Measurements from ENCODE around the gene ZC3HAV1L.

DNA sequence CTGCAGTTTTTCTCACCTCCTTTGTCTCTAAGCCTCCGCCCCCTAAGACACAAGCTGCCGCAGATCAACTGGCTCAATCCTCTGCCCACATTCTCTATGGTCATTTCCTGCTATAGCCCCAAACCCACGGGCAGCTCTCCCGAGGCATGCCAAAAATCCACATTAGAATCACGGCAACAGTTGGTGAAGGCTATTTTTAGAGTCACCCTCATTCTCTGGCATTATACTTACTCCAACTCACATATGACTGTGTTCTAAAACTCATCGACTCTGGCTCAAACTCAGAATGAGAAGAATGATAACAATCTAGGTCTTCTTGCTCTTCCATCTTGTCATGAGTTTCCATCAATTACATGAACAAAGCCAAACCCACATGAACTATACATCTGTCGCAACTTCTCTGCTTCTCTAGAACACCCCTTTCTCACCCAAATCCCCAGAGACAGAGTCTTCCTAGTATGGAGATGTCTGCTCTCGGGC, 43.8 kb downstream of the ZC3HAV1L start:
- TF ChIP-seq, protein P1, sequence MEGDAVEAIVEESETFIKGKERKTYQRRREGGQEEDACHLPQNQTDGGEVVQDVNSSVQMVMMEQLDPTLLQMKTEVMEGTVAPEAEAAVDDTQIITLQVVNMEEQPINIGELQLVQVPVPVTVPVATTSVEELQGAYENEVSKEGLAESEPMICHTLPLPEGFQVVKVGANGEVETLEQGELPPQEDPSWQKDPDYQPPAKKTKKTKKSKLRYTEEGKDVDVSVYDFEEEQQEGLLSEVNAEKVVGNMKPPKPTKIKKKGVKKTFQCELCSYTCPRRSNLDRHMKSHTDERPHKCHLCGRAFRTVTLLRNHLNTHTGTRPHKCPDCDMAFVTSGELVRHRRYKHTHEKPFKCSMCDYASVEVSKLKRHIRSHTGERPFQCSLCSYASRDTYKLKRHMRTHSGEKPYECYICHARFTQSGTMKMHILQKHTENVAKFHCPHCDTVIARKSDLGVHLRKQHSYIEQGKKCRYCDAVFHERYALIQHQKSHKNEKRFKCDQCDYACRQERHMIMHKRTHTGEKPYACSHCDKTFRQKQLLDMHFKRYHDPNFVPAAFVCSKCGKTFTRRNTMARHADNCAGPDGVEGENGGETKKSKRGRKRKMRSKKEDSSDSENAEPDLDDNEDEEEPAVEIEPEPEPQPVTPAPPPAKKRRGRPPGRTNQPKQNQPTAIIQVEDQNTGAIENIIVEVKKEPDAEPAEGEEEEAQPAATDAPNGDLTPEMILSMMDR (conservative IDR thresholded peaks at IDR 0.05): no peak
- TF ChIP-seq EZH2 (IDR thresholded peaks at IDR 0.05; ENCODE audit: low read depth): no peak
